GM19193 (cell line): Measurements from ENCODE around the gene LAMC3.

Source experiments
- POLR2A ChIP-seq: IDR thresholded peaks from 4 replicates; pipeline ENCODE4 v1.6.1; 2011; ENCODE audit not compliant: insufficient read depth, insufficient read length; ENCODE audit errors: extremely low read depth

Gene LAMC3

GRCh38 chr9:131048332-131048731 lies 39.4 kb downstream of the LAMC3 start:
- no peak for TF ChIP-seq POLR2A

GRCh38 chr9:131048820-131049219 lies 39.8 kb downstream of the LAMC3 start:
- no peak for TF ChIP-seq POLR2A

GRCh38 chr9:131049829-131050715 lies 41.1 kb downstream of the LAMC3 start:
- TF ChIP-seq POLR2A: no peak

GRCh38 chr9:131050831-131051230 lies 41.9 kb downstream of the LAMC3 start:
- no peak for TF ChIP-seq POLR2A

GRCh38 chr9:131051592-131052517 lies 42.9 kb downstream of the LAMC3 start:
- TF ChIP-seq POLR2A: no peak

GRCh38 chr9:131053896-131054295 lies 44.9 kb downstream of the LAMC3 start:
- TF ChIP-seq POLR2A: no peak

- no peak for TF ChIP-seq POLR2A
Measured at GRCh38 chr9:131056781-131057506, 48.0 kb downstream of the LAMC3 start.

GRCh38 chr9:131060900-131061630 lies 52.1 kb downstream of the LAMC3 start:
- no peak for TF ChIP-seq POLR2A

- TF ChIP-seq POLR2A: no peak
Measured at GRCh38 chr9:131062969-131063368, 54.0 kb downstream of the LAMC3 start.

- no peak for TF ChIP-seq POLR2A
Measured at GRCh38 chr9:131065599-131065998, 56.6 kb downstream of the LAMC3 start.

GRCh38 chr9:131067625-131068024 lies 58.7 kb downstream of the LAMC3 start:
- no peak for TF ChIP-seq POLR2A

- TF ChIP-seq POLR2A: no peak
Measured at GRCh38 chr9:131068076-131068816, 59.3 kb downstream of the LAMC3 start.

GRCh38 chr9:131069699-131070098 lies 60.7 kb downstream of the LAMC3 start:
- TF ChIP-seq POLR2A: no peak
